Neuronal stem cell (in vitro differentiated cells): ENCODE data around the gene MGLL.
A peak's percentile ranks its signal among the peaks of the same experiment; 100 is the strongest.

ENCODE experiments used
- DNase-seq: peaks from one replicate; pipeline ENCODE4 v3.0.0-alpha.2; 2013; ENCODE audit warnings: low spot score
- H2AFZ ChIP-seq: one replicate; pipeline ENCODE4 v1.6.1; 2013; ENCODE audit warnings: mild to moderate bottlenecking, low read length, inconsistent platforms
- H2AK5ac ChIP-seq: 2 replicates; pipeline ENCODE4 v1.6.1; 2013; ENCODE audit warnings: low read depth, mild to moderate bottlenecking, inconsistent platforms, low read length, moderate library complexity, mixed read lengths
- H2BK120ac ChIP-seq: 2 replicates; pipeline ENCODE4 v1.6.1; 2013; ENCODE audit warnings: low read depth, mild to moderate bottlenecking, inconsistent platforms, low read length, moderate library complexity, mixed read lengths
- H2BK12ac ChIP-seq: one replicate; pipeline ENCODE4 v1.6.1; 2013; ENCODE audit warnings: low read length, inconsistent platforms
- H2BK15ac ChIP-seq: 2 replicates; pipeline ENCODE4 v1.6.1; 2013; ENCODE audit warnings: mild to moderate bottlenecking, low read length, inconsistent platforms, mixed read lengths
- H2BK5ac ChIP-seq: one replicate; pipeline ENCODE4 v1.6.1; 2013; ENCODE audit warnings: inconsistent platforms, mild to moderate bottlenecking, low read length, moderate library complexity
- H3K14ac ChIP-seq: one replicate; pipeline ENCODE4 v1.6.1; 2013; ENCODE audit warnings: low read length, inconsistent platforms
- H3K18ac ChIP-seq: 2 replicates; pipeline ENCODE4 v1.6.1; 2013; ENCODE audit warnings: low read length, inconsistent platforms
- H3K23ac ChIP-seq: 2 replicates; pipeline ENCODE4 v1.6.1; 2013; ENCODE audit warnings: low read depth, mild to moderate bottlenecking, mixed read lengths, low read length, inconsistent platforms; ENCODE audit not compliant: poor library complexity
- H3K27ac ChIP-seq: replicated peaks from 3 replicates; pipeline ENCODE4 v1.5.1; 2013; ENCODE audit warnings: low read length, inconsistent platforms
- H3K27me3 ChIP-seq, 3 experiments: 2 replicates each; pipeline ENCODE4 v1.6.1; 2013; ENCODE audit warnings: low read length in 3 of 3, mild to moderate bottlenecking in 2 of 3, inconsistent platforms in 1 of 3, low read depth in 1 of 3, mixed read lengths in 1 of 3, moderate library complexity in 1 of 3; ENCODE audit not compliant: control insufficient read depth in 3 of 3, insufficient read depth in 3 of 3
- H3K36me3 ChIP-seq, 2 donors: replicated peaks in 1 of 2; 2 replicates each; pipeline ENCODE4 v1.6.1; 2013; ENCODE audit warnings: low read length in 2 of 2; ENCODE audit not compliant: control insufficient read depth in 2 of 2, insufficient read depth in 2 of 2
- H3K4ac ChIP-seq: 2 replicates; pipeline ENCODE4 v1.6.1; 2013; ENCODE audit warnings: inconsistent platforms, mild to moderate bottlenecking, low read length, moderate library complexity
- H3K4me1 ChIP-seq, 2 donors: 1 replicate in 1 of 2; 2 replicates in 1 of 2; pipeline ENCODE4 v1.6.1; 2013; ENCODE audit warnings: low read length in 2 of 2, low read depth in 1 of 2; ENCODE audit not compliant: control insufficient read depth in 2 of 2, insufficient read depth in 1 of 2
- H3K4me2 ChIP-seq: one replicate; pipeline ENCODE4 v1.6.1; 2013; ENCODE audit warnings: mild to moderate bottlenecking, low read length, inconsistent platforms; ENCODE audit not compliant: insufficient read depth, poor library complexity, severe bottlenecking
- H3K4me3 ChIP-seq, 2 donors: 2 replicates each; pipeline ENCODE4 v1.5.1; 2013; ENCODE audit warnings: low read length in 2 of 2, mild to moderate bottlenecking in 2 of 2, inconsistent platforms in 1 of 2, moderate library complexity in 1 of 2
- H3K79me1 ChIP-seq: one replicate; pipeline ENCODE4 v1.6.1; 2013; ENCODE audit warnings: low read depth, mild to moderate bottlenecking, inconsistent platforms, low read length, moderate library complexity
- H3K9ac ChIP-seq: one replicate; pipeline ENCODE4 v1.6.1; 2013; ENCODE audit warnings: mild to moderate bottlenecking, low read depth, low read length, inconsistent platforms; ENCODE audit not compliant: poor library complexity
- H3K9me3 ChIP-seq, 2 donors: replicated peaks in 1 of 2; 2 replicates each; pipeline versions ENCODE3 to v1.6.1; 2013; ENCODE audit warnings: low read length in 2 of 2, mild to moderate bottlenecking in 2 of 2, inconsistent platforms in 1 of 2, low read depth in 1 of 2, mixed read lengths in 1 of 2, moderate library complexity in 1 of 2; ENCODE audit not compliant: control insufficient read depth in 2 of 2, insufficient read depth in 1 of 2
- H4K8ac ChIP-seq: one replicate; pipeline ENCODE4 v1.6.1; 2013; ENCODE audit warnings: low read depth, mild to moderate bottlenecking, inconsistent platforms, low read length, moderate library complexity
- H4K91ac ChIP-seq: one replicate; pipeline ENCODE4 v1.6.1; 2013; ENCODE audit warnings: low read length, low read depth, mild to moderate bottlenecking, inconsistent platforms; ENCODE audit not compliant: poor library complexity
- WGBS, 2 donors: extraction: QIAGEN DNeasy Blood & Tissue Kit; methylation state at CpG; one replicate each; pipeline ENCODE4 v1.1.7; 2013; ENCODE audit warnings: missing lambda C conversion rate in 2 of 2, mixed read lengths in 1 of 2; ENCODE audit not compliant: insufficient read length in 2 of 2, insufficient replicate concordance in 1 of 2; ENCODE audit errors: extremely low coverage in 2 of 2; 5-methylcytosine and 5-hydroxymethylcytosine counted together

The MGLL gene

GRCh38 chr3:127817406-127817841 lies 4.9 kb downstream of the MGLL start:
- H3K79me1 ChIP-seq: no peaks in the 10 kb centered on the region
- H3K36me3 ChIP-seq: no peaks in the 10 kb centered on the region
- H2BK12ac ChIP-seq: no peak overlapping the region
- no peak overlapping the region for H3K23ac ChIP-seq
- no peak overlapping the region for H3K4ac ChIP-seq
- H4K91ac ChIP-seq: no peak overlapping the region
- no peak for DNase-seq
- no peak overlapping the region for H4K8ac ChIP-seq
- H3K9ac ChIP-seq: no peak overlapping the region
- H3K4me3 ChIP-seq: no peak overlapping the region
- H3K27ac ChIP-seq: no peak overlapping the region
- peaks cover 0 to 12% of the 10 kb centered on the region in 2 donors for H3K4me1 ChIP-seq
- H2AFZ ChIP-seq: no peak overlapping the region
- H3K14ac ChIP-seq: no peak overlapping the region
- no CpG with 5 or more reads among the region's 5 CpGs for WGBS, 2 donors
- H3K9me3 ChIP-seq: peaks cover 0 to 4% of the 10 kb centered on the region in 2 donors
- H3K4me2 ChIP-seq: no peak overlapping the region
- no peak overlapping the region for H2BK5ac ChIP-seq
- H2AK5ac ChIP-seq: no peak overlapping the region
- peaks cover 3 to 54% (median 13%) of the 10 kb centered on the region in 3 experiments for H3K27me3 ChIP-seq
- H3K18ac ChIP-seq: no peak overlapping the region
- H2BK15ac ChIP-seq: no peak overlapping the region
- no peak overlapping the region for H2BK120ac ChIP-seq

GRCh38 chr3:127816783-127817405 lies 5.4 kb downstream of the MGLL start:
- Histone ChIP-seq H3K4me1 (peaks cover 0 to 9% of the 10 kb centered on the region in 2 donors), H3K14ac (no peak overlapping the region), H3K27ac (no peak overlapping the region), H2BK120ac (no peak overlapping the region), H4K8ac (no peak overlapping the region), H2AK5ac (peak overlapping the region; percentile 10), H3K18ac (peak overlapping the region; percentile 12), H3K4me3 (no peak overlapping the region), H3K4me2 (no peak overlapping the region), H3K79me1 (no peaks in the 10 kb centered on the region), H2BK15ac (no peak overlapping the region), H3K4ac (no peak overlapping the region), H3K9me3 (peaks cover 0 to 4% of the 10 kb centered on the region in 2 donors), H3K23ac (no peak overlapping the region), H2BK5ac (no peak overlapping the region), H2BK12ac (peak overlapping the region; percentile 27), H2AFZ (no peak overlapping the region), H3K36me3 (no peaks in the 10 kb centered on the region), H3K9ac (no peak overlapping the region), H4K91ac (no peak overlapping the region), H3K27me3 (peaks cover 0 to 54% (median 7%) of the 10 kb centered on the region in 3 experiments)
- no CpG with 5 or more reads among the region's 11 CpGs for WGBS, 2 donors
- DNase-seq: no peak

- Histone ChIP-seq H2AFZ (no peak overlapping the region), H2AK5ac (no peak overlapping the region), H3K9me3 (peaks cover 0 to 5% of the 10 kb centered on the region in 2 donors), H3K79me1 (no peaks in the 10 kb centered on the region), H3K4ac (no peak overlapping the region), H2BK120ac (peak overlapping the region; percentile 22), H2BK15ac (no peak overlapping the region), H4K8ac (no peak overlapping the region), H4K91ac (no peak overlapping the region), H3K14ac (no peak overlapping the region), H2BK12ac (peak overlapping the region; percentile 27), H3K27me3 (peaks cover 0 to 44% (median 2%) of the 10 kb centered on the region in 3 experiments), H3K4me3 (no peak overlapping the region), H3K18ac (peak overlapping the region; percentile 39), H3K27ac (no peak overlapping the region), H3K36me3 (no peaks in the 10 kb centered on the region), H3K9ac (no peak overlapping the region), H3K23ac (no peak overlapping the region), H3K4me1 (peaks cover 0 to 9% of the 10 kb centered on the region in 2 donors), H2BK5ac (no peak overlapping the region), H3K4me2 (no peak overlapping the region)
- DNase-seq: no peak
- no CpG with 5 or more reads among the region's 23 CpGs for WGBS, 2 donors
These were observed 6.4 kb downstream of the MGLL start for GRCh38 chr3:127815641-127816605.

DNA sequence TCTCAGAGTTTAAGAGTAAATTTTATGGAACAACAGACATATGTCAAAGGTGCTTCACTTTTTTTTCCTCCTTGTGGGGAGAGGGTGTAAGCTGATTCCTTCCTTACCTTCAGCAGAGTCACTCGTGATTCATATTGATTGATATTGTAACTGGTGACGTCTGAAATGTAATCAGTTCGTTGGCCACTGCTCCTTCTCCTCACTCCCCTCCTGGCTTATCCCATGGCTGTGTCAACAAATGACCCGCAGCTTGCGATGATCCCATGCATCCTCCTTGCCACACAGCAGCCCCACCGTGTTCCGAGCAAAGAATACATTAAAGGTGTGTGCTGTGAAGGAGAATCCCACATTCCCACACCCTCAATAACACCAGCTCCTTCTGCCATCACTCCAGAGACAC lies 7.3 kb downstream of the MGLL start:
- Histone ChIP-seq H3K23ac (peak overlapping the region; percentile 3), H3K4me3 (no peak overlapping the region), H3K4me2 (no peak overlapping the region), H3K9ac (no peak overlapping the region), H3K27ac (peak overlapping the region; percentile 4), H3K4me1 (peaks cover 0 to 9% of the 10 kb centered on the region in 2 donors), H2BK15ac (no peak overlapping the region), H3K14ac (no peak overlapping the region), H2BK5ac (no peak overlapping the region), H3K18ac (peak overlapping the region; percentile 15), H4K8ac (no peak overlapping the region), H3K36me3 (no peaks in the 10 kb centered on the region), H4K91ac (no peak overlapping the region), H3K27me3 (peaks cover 0 to 35% (median 0%) of the 10 kb centered on the region in 3 experiments), H2BK12ac (no peak overlapping the region), H2AK5ac (peak overlapping the region; percentile 36), H3K79me1 (no peaks in the 10 kb centered on the region), H2BK120ac (no peak overlapping the region), H3K4ac (no peak overlapping the region), H2AFZ (no peak overlapping the region), H3K9me3 (peaks cover 0 to 5% of the 10 kb centered on the region in 2 donors)
- WGBS, 2 donors: no CpG with 5 or more reads among the region's 7 CpGs
- no peak for DNase-seq
